Transverse colon (tissue), 4 donors: ENCODE results near the gene AHI1.
A peak's percentile ranks its signal among the peaks of the same experiment; 100 is the strongest.

Experiments used
- EP300 ChIP-seq: sonication (generic); formaldehyde crosslinking; IDR thresholded peaks from one replicate; pipeline ENCODE4 v1.6.1; 2017; ENCODE audit warnings: antibody characterized with exemption, low read depth
- POLR2A ChIP-seq: fragments of 450-650 bp; IDR thresholded peaks from one replicate; pipeline ENCODE4 v1.6.1; 2016; ENCODE audit warnings: antibody characterized with exemption, mild to moderate bottlenecking, moderate library complexity
- POLR2AphosphoS5 ChIP-seq, 3 donors: sonication (generic); formaldehyde crosslinking; IDR thresholded peaks; one replicate each; pipeline ENCODE4 v1.6.1; 2016; ENCODE audit warnings: antibody characterized with exemption in 3 of 3
- TF ChIP-seq, protein P1 (sequence below), 5 experiments: fragments of 200-600 bp in 3 of 5; fragments of 450-650 bp in 2 of 5; sonication (generic) in 3 of 5; IDR thresholded peaks; 1 replicate in 2 of 5; 2 replicates in 3 of 5; pipeline ENCODE4 v1.5.1; 2016 to 2017; ENCODE audit warnings: antibody characterized with exemption in 5 of 5, inconsistent platforms in 3 of 5, mild to moderate bottlenecking in 2 of 5, moderate library complexity in 1 of 5

DNA sequence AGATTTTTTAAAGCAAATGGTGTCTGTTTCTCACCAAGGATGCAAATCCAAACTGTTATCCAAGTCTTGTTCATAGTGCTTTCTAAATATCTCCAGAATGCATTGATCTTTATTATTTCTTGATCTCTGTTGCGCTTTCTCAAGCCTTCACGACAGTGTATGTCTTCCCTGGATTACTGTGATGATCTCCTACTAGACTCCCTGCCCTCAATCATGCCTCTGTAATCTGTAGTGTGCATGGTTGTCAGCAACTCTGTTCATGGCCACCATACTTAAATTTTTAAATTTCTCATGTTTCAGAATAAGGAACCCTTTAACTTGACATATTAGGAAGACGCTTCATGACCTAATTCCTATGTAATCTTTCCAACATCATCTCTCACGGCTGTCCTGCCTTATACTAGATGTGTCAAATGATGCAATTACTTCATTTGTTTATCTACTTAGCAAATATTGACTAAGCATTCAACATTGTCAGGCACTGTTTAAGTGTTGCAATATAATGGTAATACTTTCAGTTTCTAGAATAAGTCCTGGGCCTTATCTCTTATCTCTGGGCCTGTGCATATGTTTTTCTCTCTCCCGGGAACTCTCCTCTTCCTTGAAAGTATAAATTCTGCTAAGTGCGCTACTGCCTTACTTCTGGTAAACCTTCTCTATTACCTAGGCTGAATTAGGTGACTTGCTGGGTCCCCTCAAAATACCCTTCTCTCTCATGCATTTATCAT is 25.6 kb upstream of the AHI1 start:
- TF ChIP-seq, protein P1, sequence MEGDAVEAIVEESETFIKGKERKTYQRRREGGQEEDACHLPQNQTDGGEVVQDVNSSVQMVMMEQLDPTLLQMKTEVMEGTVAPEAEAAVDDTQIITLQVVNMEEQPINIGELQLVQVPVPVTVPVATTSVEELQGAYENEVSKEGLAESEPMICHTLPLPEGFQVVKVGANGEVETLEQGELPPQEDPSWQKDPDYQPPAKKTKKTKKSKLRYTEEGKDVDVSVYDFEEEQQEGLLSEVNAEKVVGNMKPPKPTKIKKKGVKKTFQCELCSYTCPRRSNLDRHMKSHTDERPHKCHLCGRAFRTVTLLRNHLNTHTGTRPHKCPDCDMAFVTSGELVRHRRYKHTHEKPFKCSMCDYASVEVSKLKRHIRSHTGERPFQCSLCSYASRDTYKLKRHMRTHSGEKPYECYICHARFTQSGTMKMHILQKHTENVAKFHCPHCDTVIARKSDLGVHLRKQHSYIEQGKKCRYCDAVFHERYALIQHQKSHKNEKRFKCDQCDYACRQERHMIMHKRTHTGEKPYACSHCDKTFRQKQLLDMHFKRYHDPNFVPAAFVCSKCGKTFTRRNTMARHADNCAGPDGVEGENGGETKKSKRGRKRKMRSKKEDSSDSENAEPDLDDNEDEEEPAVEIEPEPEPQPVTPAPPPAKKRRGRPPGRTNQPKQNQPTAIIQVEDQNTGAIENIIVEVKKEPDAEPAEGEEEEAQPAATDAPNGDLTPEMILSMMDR (IDR thresholded peaks at IDR 0.05): no peak
- peak in 1 of 3 donors; percentile 35 for TF ChIP-seq POLR2AphosphoS5 (IDR thresholded peaks at IDR 0.05)
- no peak for TF ChIP-seq EP300
- TF ChIP-seq POLR2A: no peak
